Activated gamma-delta T cell treated with Interleukin-2 at 50 U/mL for 16 hours (primary cell): Measurements from ENCODE around the gene CFAP52.
"Not testable (repeated sequence)": the region's sequence is repeated elsewhere in the genome, so short reads cannot be mapped to it uniquely, and the experiment has no call there.

Experiments
- DNase-seq: peaks from one replicate; pipeline ENCODE4 v3.0.0-alpha.2; 2020

The CFAP52 gene

GRCh38 chr17:9576521-9577372, at the start of gene CFAP52:
CFAP52 (plus strand) TSS chr17:9576642; CDS start chr17:9576696, 54 bp downstream.
- DNase-seq, result peak; percentile 61

GRCh38 chr17:9527788-9528187, 48.7 kb upstream of the CFAP52 start:
- no peak for DNase-seq

- DNase-seq, result no peak
These were observed 47.3 kb upstream of the CFAP52 start for GRCh38 chr17:9529033-9529700.

GRCh38 chr17:9531034-9531433, 45.4 kb upstream of the CFAP52 start:
- no peak for DNase-seq

- DNase-seq, result no peak
These were observed 43.7 kb upstream of the CFAP52 start for GRCh38 chr17:9532715-9533114.

GRCh38 chr17:9533441-9533840, 43.0 kb upstream of the CFAP52 start:
- no peak for DNase-seq

- no peak for DNase-seq
These were observed 40.4 kb upstream of the CFAP52 start for GRCh38 chr17:9536061-9536460.

GRCh38 chr17:9537177-9537776, 39.2 kb upstream of the CFAP52 start:
- no peak for DNase-seq

GRCh38 chr17:9538626-9539025, 37.8 kb upstream of the CFAP52 start:
- DNase-seq, result no peak

- DNase-seq, result no peak
These were observed 34.7 kb upstream of the CFAP52 start for GRCh38 chr17:9541718-9542117.

- no peak for DNase-seq
These were observed 32.2 kb upstream of the CFAP52 start for GRCh38 chr17:9544221-9544620.

GRCh38 chr17:9549215-9549614, 27.2 kb upstream of the CFAP52 start:
- DNase-seq, result no peak

- no peak for DNase-seq
These were observed 23.3 kb upstream of the CFAP52 start for GRCh38 chr17:9553181-9553580.

GRCh38 chr17:9553596-9553995, 22.8 kb upstream of the CFAP52 start:
- DNase-seq, result no peak

- not testable (repeated sequence) for DNase-seq
These were observed 21.7 kb upstream of the CFAP52 start for GRCh38 chr17:9554715-9555114.

GRCh38 chr17:9557161-9557755, 19.2 kb upstream of the CFAP52 start:
- DNase-seq, result no peak

- no peak for DNase-seq
These were observed 18.6 kb upstream of the CFAP52 start for GRCh38 chr17:9557857-9558256.

GRCh38 chr17:9564104-9564503, 12.3 kb upstream of the CFAP52 start:
- DNase-seq, result no peak

GRCh38 chr17:9566067-9566466, 10.4 kb upstream of the CFAP52 start:
- no peak for DNase-seq

GRCh38 chr17:9566739-9567138, 9.7 kb upstream of the CFAP52 start:
- not testable (repeated sequence) for DNase-seq

GRCh38 chr17:9568004-9568403, 8.4 kb upstream of the CFAP52 start:
- DNase-seq, result no peak

- no peak for DNase-seq
These were observed 7.4 kb upstream of the CFAP52 start for GRCh38 chr17:9568957-9569588.

GRCh38 chr17:9571201-9571600, 5.2 kb upstream of the CFAP52 start:
- no peak for DNase-seq
